Right lobe of liver (tissue), 6 donors: ENCODE results near the gene HCST. TPM values are rescaled to one million over a fixed set of nuclear protein-coding genes. Genes with fewer than 3 reads are reported as not detected.
"Not testable (repeated sequence)": the region's sequence is repeated elsewhere in the genome, so short reads cannot be mapped to it uniquely, and the experiment has no call there.

ENCODE experiments used
- ATAC-seq, 4 donors: fragments of 200-7000 bp; cut with Tn5 transposase; one replicate each; pipeline ENCODE4 v1.9.1; 2020; ENCODE audit warnings: mild to moderate bottlenecking in 4 of 4, moderate library complexity in 4 of 4
- DNase-seq, 3 donors: peaks; one replicate each; pipeline ENCODE4 v3.0.0-alpha.2; 2020
- H3K27ac ChIP-seq, 3 donors: fragments of 200-600 bp; one replicate each; pipeline ENCODE4 v1.8.0; 2022
- H3K27me3 ChIP-seq, 2 donors: fragments of 200-600 bp; one replicate each; pipeline ENCODE4 v1.8.0; 2022
- H3K36me3 ChIP-seq, 4 donors: fragments of 200-600 bp; sonication (generic) in 1 of 4; one replicate each; pipeline versions ENCODE4 v1.5.1 to v1.8.0; 2017 to 2022; ENCODE audit warnings: control low read depth in 1 of 4
- H3K4me1 ChIP-seq, 4 donors: fragments of 200-600 bp; sonication (generic) in 1 of 4; one replicate each; pipeline versions ENCODE4 v1.5.1 to v1.8.0; 2017 to 2022; ENCODE audit warnings: control low read depth in 1 of 4
- H3K4me3 ChIP-seq, 3 donors: fragments of 200-600 bp; one replicate each; pipeline ENCODE4 v1.8.0; 2022
- H3K9me3 ChIP-seq, 4 donors: fragments of 200-600 bp; sonication (generic) in 1 of 4; one replicate each; pipeline versions ENCODE4 v1.5.1 to v1.8.0; 2017 to 2022; ENCODE audit warnings: control low read depth in 1 of 4
- CTCF ChIP-seq, 4 donors: fragments of 200-600 bp in 3 of 4; fragments of 450-650 bp in 1 of 4; IDR thresholded peaks; one replicate each; pipeline versions ENCODE4 v1.5.1 to v1.8.0; 2016 to 2022; ENCODE audit warnings: antibody characterized with exemption in 4 of 4, mild to moderate bottlenecking in 2 of 4
- POLR2A ChIP-seq: fragments of 450-650 bp; IDR thresholded peaks from one replicate; pipeline ENCODE4 v1.6.1; 2017; ENCODE audit warnings: antibody characterized with exemption, mild to moderate bottlenecking
- WGBS: methylation state at CpG from one replicate; pipeline ENCODE4 v1.1.6; 2018; ENCODE audit warnings: low coverage, low lambda C conversion rate; ENCODE audit not compliant: insufficient coverage; ENCODE audit errors: missing lambda C conversion rate; 5-methylcytosine and 5-hydroxymethylcytosine counted together
- intact Hi-C, 2 donors: fragments of 100-400 bp; cut with DNase I; formaldehyde crosslinking; loops; one replicate each; pipeline versions ENCODE4 v1.11.2 to v1.14.1; 2022
- total RNA-seq, 6 experiments: library from RNA; depleted of rRNA in 2 of 6; stranded (reverse); fragments of >200 nt in 2 of 6; fragmentation: NEBNext Ultra II Directional in 3 of 6; extraction: Animal tissue kit (Norgen Biotek cat#: 25700) in 3 of 6; gene quantifications; one replicate each; pipeline versions ENCODE4 v1.1.0 to v1.2.4, GENCODE V29; 2016 to 2023
- donor health status: DM: no; HTN: yes; CAD: no.
- donor health status: DM: no; HTN: no; CAD: no.
- donor health status: DM: no; HTN: no; CAD: no.
- donor health status: DM: no; HTN: yes; CAD: no.
- donor health status: DM: no; HTN: yes; CAD: no.

The HCST gene
- total RNA-seq, 6 experiments from 2014 or later: 1.7 to 4.2 (median 2.4) TPM; not detected in 1

GRCh38 chr19:35887197-35887596 lies 15.1 kb upstream of the HCST start:
- Histone ChIP-seq H3K9me3 (no peaks in the 10 kb centered on the region), H3K4me1 (no peaks in the 10 kb centered on the region), H3K27ac (no peak overlapping the region), H3K4me3 (no peak overlapping the region), H3K36me3 (peaks cover 0 to 22% (median 0%) of the 10 kb centered on the region in 4 donors), H3K27me3 (no peaks in the 10 kb centered on the region)
- 100% methylated on average over 1 of the region's 5 CpGs for WGBS
- DNase-seq (no peak), ATAC-seq (no peak)
- no peak for TF ChIP-seq POLR2A
- TF ChIP-seq CTCF (IDR thresholded peaks at IDR 0.05): no peak
- intact Hi-C loops: loop anchor here in 1 of 2 donors (5.0 kb wide), 1 partner anchor 40 kb away; no protein-coding TSS in a partner anchor

- ATAC-seq (no peak), DNase-seq (no peak)
- TF ChIP-seq CTCF (IDR thresholded peaks at IDR 0.05) (no peak), POLR2A (no peak)
- peaks cover 0 to 26% (median 0%) of the 10 kb centered on the region in 4 donors for H3K36me3 ChIP-seq
- H3K27me3 ChIP-seq: no peaks in the 10 kb centered on the region
- H3K4me3 ChIP-seq: no peak overlapping the region
- no peak overlapping the region for H3K27ac ChIP-seq
- H3K9me3 ChIP-seq: no peaks in the 10 kb centered on the region
- intact Hi-C loops: loop anchor here in 1 of 2 donors (5.0 kb wide), 1 partner anchor 39 kb away; no protein-coding TSS in a partner anchor
- no peaks in the 10 kb centered on the region for H3K4me1 ChIP-seq
- 87% methylated on average over 7 of the region's 9 CpGs for WGBS
Measured at GRCh38 chr19:35888398-35888797, 13.9 kb upstream of the HCST start.

GRCh38 chr19:35889370-35890112 lies 12.8 kb upstream of the HCST start:
- ATAC-seq: peak in 1 of 4 donors; percentile 43
- intact Hi-C loops: loop anchor here in 1 of 2 donors (5.0 kb wide), 1 partner anchor 38 kb away; no protein-coding TSS in a partner anchor

GRCh38 chr19:35890113-35890650 lies 12.1 kb upstream of the HCST start:
- DNase-seq (no peak), ATAC-seq (no peak)
- H3K27ac ChIP-seq: no peak overlapping the region
- no peaks in the 10 kb centered on the region for H3K9me3 ChIP-seq
- 96% methylated on average over 12 of the region's 13 CpGs for WGBS
- H3K4me1 ChIP-seq: no peaks in the 10 kb centered on the region
- no peaks in the 10 kb centered on the region for H3K27me3 ChIP-seq
- no peak for TF ChIP-seq CTCF (IDR thresholded peaks at IDR 0.05)
- no peak for TF ChIP-seq POLR2A
- peaks cover 0 to 30% (median 0%) of the 10 kb centered on the region in 4 donors for H3K36me3 ChIP-seq
- intact Hi-C loops: no loop called here
- no peak overlapping the region for H3K4me3 ChIP-seq

More at GRCh38 chr19:35889370-35890112, 12.8 kb upstream of the HCST start:
- WGBS: 87% methylated on average over 1 of the region's 18 CpGs
- Histone ChIP-seq H3K27me3 (no peaks in the 10 kb centered on the region), H3K36me3 (peaks cover 0 to 26% (median 0%) of the 10 kb centered on the region in 4 donors), H3K27ac (no peak overlapping the region), H3K4me3 (no peak overlapping the region), H3K4me1 (no peaks in the 10 kb centered on the region), H3K9me3 (no peaks in the 10 kb centered on the region)
- no peak for TF ChIP-seq CTCF (IDR thresholded peaks at IDR 0.05)
- TF ChIP-seq POLR2A: no peak
- no peak for DNase-seq

GRCh38 chr19:35891819-35892218 lies 10.5 kb upstream of the HCST start:
- not testable (repeated sequence) for H3K27ac ChIP-seq

More at GRCh38 chr19:35891819-35892218, 10.5 kb upstream of the HCST start:
- intact Hi-C loops, H3K4me1 ChIP-seq, H3K9me3 ChIP-seq, DNase-seq, H3K27me3 ChIP-seq, H3K4me3 ChIP-seq, ATAC-seq: not testable (repeated sequence)
- WGBS: no CpG with 5 or more reads among the region's 3 CpGs
- peaks cover 0 to 35% (median 0%) of the 10 kb centered on the region in 4 donors for H3K36me3 ChIP-seq
